GF-D8 (cell line): ENCODE data around the gene ADGRL3.
A peak's percentile ranks its signal among the peaks of the same experiment; 100 is the strongest.
"Not testable (repeated sequence)": the region's sequence is repeated elsewhere in the genome, so short reads cannot be mapped to it uniquely, and the experiment has no call there.

Experiments
- DNase-seq: peaks from one replicate; lab custom pipeline; 2025; lab: John Stamatoyannopoulos, UW

The ADGRL3 gene

GRCh38 chr4:61817071-61817470 is 616.9 kb downstream of the ADGRL3 start:
- no peak for DNase-seq

GRCh38 chr4:61820136-61820535 is 620.0 kb downstream of the ADGRL3 start:
- no peak for DNase-seq

- no peak for DNase-seq
These were observed 624.3 kb downstream of the ADGRL3 start for GRCh38 chr4:61824454-61824853.

DNA sequence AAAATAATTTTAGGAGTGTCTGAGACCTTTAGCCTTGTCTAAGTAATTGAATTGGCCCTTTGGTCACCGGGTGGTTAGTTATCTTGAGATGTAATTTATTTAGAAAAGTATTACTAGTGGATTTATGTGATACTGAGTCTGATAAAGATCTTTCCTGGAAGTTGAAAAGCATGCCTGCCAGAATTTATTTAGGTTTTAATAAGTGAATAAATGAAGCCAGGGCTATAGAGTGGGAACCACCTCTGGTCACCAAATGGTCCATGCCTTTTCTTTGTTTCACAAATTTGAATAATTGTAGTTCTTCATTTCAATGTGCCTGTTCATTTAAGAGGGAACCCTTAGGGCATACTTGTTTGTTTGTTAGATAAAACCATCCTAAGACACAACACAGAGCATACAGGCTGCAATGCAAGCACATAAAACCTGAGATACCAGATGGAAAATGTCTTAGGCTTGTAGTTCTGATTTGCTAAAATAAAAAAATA is 627.8 kb downstream of the ADGRL3 start:
- DNase-seq = no peak

GRCh38 chr4:61828960-61829359 is 628.8 kb downstream of the ADGRL3 start:
- no peak for DNase-seq

- no peak for DNase-seq
These were observed 631.9 kb downstream of the ADGRL3 start for GRCh38 chr4:61831987-61832386.

DNA sequence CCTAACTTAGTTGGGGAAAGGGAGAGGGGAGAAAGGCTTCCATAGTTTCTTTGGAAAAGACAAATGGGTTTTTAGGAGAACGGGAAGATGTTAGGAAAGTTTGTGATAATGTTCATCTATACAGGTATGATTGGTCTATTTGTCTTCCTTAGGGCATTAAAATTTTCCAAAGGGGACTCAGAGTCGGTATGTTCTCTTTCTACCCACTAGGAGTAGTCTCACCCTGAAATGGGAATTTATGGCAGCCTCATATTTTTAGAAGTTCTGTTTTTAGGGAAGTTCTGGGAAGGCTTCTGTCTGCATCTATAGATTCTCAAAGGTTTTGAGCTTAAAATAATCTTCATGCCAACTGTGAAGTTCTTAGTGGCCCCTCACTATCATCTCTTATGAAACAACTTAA is 637.3 kb downstream of the ADGRL3 start:
- DNase-seq = no peak

- no peak for DNase-seq
These were observed 637.9 kb downstream of the ADGRL3 start for GRCh38 chr4:61838072-61838471.

- DNase-seq = no peak
These were observed 641.6 kb downstream of the ADGRL3 start for GRCh38 chr4:61841714-61842113.

DNA sequence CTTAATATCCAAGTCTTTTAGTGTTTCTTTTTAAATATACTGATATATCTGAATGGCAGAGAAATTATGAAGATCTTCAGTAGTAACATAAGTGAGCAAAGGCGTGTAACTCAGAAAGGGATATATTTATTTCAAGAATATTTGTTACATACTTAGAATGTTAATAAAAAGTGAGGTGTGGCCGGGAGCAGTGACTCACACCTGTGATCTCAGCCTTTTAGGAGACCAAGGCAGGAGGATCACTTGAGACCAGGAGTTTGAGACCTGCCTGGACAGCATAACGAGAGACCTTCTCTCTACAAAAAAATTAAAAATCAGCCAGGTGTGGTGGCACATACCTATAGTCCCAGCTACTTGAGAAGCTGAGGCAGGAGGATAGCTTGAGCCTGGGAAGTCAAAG is 651.0 kb downstream of the ADGRL3 start:
- DNase-seq = no peak

DNA sequence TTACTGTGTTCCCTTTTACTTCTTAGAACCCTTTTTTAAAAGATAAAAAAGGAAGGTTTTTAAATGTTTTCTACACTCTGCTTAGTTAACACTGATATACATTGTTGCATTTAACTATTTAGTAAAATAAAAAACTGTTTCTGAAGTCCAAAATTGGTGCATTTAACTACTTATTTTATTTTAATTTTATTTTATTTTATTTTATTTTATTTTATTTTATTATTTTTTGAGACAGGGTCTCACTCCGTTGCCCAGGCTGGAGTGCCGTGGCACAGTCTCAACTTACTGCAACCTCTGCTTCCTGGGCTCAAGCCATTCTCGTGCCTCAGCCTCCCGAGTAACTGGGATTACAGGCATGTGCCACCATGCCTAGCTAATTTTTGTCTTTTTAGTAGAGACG is 652.0 kb downstream of the ADGRL3 start:
- DNase-seq = not testable (repeated sequence)

- no peak for DNase-seq
These were observed 652.9 kb downstream of the ADGRL3 start for GRCh38 chr4:61853041-61853440.

- DNase-seq = no peak
These were observed 660.2 kb downstream of the ADGRL3 start for GRCh38 chr4:61860376-61860775.

DNA sequence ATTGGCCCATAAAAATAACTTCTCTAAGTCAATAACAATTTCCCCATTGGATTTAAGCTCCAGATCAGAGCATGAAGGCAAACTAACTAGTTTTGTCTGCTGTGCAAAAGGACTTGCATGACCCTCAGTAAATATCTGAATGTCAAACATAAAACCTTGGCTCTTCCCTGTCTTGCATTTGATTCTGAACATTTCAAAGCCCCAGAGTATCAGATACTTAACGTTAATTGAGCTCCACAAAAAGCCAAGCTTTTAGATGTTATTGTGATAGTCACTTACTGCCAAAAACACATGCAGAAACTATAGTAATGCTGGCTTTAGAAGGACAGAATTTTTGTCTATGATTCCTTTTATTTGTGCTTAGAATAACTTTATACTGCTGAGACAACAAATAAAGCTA is 664.2 kb downstream of the ADGRL3 start:
- no peak for DNase-seq

DNA sequence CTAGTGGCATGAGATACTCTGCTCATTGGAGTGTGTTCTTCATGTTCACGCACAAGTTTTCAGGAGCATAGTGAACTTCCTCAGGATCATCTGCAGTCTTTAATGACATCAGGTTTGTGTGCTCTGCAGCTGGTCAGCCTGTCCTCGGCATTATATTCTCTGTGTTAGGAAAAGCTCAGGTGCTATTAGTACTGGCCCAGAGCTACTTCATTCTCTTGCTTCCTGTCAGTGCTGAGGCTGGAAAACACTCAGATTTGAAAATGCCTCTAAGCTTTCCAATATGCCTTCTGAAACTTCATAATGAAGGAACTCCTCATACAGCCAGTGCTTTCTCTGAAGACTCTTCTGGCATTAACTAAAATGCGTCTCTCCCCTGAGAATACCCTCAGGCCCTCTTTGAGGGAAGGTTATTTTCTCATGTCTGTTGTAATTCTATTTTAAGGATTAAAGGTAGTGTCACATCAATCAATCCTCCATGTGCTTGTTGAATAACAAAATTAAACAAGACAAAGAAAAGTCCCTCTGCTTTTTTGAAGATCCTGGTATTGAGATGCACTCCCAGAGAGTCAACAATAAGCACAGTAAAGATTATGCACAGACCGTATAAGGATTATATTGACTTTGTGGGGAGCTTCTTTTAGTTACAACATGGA is 666.4 kb downstream of the ADGRL3 start:
- no peak for DNase-seq

DNA sequence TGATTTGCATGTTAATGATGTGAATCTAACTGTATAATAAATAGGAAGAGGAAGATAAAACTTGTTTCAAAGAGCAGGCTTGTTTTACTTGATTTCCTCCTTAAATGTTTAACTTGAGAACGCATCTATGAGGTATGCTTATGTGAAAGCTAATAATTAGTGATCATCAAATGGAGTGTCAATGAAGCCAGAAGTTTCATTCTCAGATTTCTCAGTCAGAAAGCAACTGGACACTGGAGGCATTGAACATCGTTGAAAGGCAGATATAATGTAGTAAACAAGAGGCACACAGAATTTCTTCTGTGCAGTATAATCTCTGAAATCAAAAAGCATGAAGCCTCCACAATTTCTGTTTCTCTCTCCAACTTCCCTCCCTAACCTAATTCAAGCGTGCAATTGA is 672.9 kb downstream of the ADGRL3 start:
- DNase-seq = no peak

DNA sequence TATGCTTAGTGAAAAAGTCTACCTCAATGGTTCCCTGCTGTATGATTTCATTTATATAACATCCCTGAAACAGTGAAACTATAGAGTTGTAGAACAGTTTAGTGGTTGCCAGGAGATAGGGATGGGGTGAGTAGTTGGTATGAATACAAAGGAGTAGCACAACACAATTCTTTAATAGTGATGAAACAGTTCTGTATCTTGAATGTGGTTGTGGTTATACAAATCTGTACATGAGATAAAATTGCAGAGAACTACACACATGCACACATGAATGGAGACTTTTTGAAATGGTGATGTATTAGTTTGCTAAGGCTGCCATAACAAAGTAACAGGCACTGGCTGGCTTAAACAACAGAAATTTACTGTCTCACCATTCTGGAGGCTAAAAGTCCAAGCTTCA is 677.1 kb downstream of the ADGRL3 start:
- peak; percentile 33 for DNase-seq

- DNase-seq = peak; percentile 93
These were observed 677.8 kb downstream of the ADGRL3 start for GRCh38 chr4:61877893-61878292.

DNA sequence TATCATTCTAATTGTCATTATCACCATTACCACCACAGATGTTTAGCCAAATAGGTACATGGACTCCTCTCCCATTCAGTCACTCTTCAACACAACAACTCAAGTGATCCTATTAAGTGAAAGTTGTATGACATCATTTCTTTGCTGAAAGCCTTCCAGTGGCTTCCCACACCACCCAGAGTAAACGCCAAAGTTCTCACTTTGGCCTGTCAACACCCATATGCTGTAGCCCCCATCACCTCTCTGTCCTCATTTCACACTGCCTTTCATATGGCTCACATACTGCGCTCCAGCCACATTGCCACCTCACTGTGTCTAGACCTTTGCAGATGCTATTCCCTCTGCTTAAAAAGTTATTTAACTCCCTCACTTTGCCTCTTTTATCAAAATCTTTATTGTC is 682.3 kb downstream of the ADGRL3 start:
- no peak for DNase-seq

DNA sequence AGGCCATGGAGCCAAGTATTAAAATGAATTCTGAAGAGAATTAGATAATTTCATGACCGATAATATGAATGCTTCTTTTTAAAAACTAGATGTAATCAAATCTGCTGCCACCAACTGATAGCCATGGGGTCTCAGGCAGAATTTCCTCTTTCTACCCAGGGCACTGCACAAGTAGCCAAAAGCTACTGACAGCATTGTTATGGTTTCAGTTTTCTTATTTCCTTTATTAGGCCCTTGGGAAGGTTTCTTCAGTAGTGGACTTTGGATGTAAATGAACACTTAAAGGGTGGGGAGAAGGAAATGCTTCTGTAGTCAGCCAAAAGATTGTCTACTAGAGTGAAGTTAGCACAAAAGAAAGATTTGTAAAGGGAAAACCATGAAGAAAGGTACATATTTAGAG is 686.0 kb downstream of the ADGRL3 start:
- DNase-seq = no peak

GRCh38 chr4:61889117-61889516 is 689.0 kb downstream of the ADGRL3 start:
- no peak for DNase-seq

DNA sequence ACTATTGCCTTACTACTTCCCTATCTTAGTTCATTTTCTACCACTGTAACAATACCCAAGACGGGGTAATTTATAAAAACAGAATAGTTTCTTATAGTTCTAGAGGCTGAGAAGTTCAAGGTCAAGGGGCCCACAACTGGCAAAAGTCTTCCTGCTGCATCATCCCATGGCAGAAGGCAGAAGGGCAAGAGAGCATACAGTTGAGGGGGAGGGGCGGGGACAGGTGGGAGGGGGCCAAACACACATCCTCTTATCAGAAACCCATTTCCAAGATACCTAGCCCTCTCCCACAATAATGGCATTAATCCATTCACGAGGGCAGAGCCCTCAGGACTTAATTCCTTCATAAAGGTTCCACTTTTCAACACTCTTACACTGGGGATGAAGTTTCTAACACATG is 690.2 kb downstream of the ADGRL3 start:
- no peak for DNase-seq

DNA sequence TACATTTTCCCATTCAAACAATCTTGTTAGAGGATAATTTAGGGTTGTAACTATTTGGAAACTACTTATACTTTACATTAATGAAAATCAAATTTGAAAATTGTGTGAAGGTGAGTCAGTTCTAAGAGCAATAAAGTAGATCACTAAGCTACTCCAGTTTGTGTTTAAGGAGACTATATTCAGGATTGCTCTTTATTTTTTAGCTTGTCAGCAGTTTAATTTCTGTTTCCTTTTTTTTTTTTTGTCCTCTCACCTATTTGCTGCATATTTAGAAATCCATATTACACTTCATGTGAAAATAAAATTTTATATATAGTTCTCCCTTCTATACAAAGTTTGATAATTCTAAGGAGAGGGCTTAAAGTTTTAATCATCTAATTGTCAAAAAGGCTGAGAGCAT is 691.8 kb downstream of the ADGRL3 start:
- no peak for DNase-seq

DNA sequence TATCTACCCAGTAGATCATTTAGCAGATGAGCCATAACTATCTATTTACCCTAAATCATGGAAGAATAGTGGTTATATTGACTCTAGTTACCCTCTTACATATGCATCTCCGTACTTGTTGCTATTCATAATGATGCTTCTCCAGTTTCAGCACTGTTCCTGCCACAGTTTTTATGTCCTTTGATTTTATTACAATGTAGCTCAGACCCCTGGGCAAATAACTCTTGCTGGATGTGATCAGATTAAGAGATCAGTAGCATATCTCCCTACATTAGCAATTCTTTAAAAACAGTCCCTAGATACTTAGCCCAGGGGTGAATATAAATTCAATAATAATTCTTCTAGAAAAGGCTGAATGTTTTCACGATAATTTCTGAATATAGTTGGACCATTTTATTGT is 696.5 kb downstream of the ADGRL3 start:
- no peak for DNase-seq
